ENCODE results near the gene ARAF. TPM values are rescaled to one million over a fixed set of nuclear protein-coding genes. Genes with fewer than 3 reads are reported as not detected.

The ARAF gene
- polyA plus RNA-seq, 3 donors, result 49.7 to 105 (median 68.6) TPM

- Histone ChIP-seq H4K20me1 (ENCODE audit: insufficient read depth, low read length) (peaks cover 13% of the 10 kb centered on the region), H3K79me2 (ENCODE audit: insufficient read depth, low read length) (peaks cover 30% of the 10 kb centered on the region), H3K4me2 (replicated peaks; ENCODE audit: extremely low read depth, low read length, poor library complexity, severe bottlenecking) (no peak overlapping the region), H3K27ac (ENCODE audit: low read depth in 1 of 2, low read length in 2 of 2) (peak overlapping the region; percentile 40 to 76), H2AFZ (ENCODE audit: insufficient read depth, low read depth, low read length, poor library complexity, severe bottlenecking) (no peak overlapping the region), H3K27me3 (ENCODE audit: control insufficient read depth in 2 of 2, insufficient read depth in 2 of 2, low read length in 2 of 2) (no peaks in the 10 kb centered on the region), H3K36me3 (replicated peaks in 1 of 2; ENCODE audit: control insufficient read depth in 1 of 2, insufficient read depth in 2 of 2, low read length in 2 of 2) (peaks cover 48 to 58% of the 10 kb centered on the region in 2 donors), H3K9me3 (replicated peaks in 1 of 2; ENCODE audit: control insufficient read depth in 1 of 2, insufficient read depth in 1 of 2, low read length in 2 of 2) (no peaks in the 10 kb centered on the region), H3K4me1 (ENCODE audit: control insufficient read depth in 1 of 2, insufficient read depth in 2 of 2, low read length in 2 of 2) (peaks cover 28 to 37% of the 10 kb centered on the region in 2 donors), H3K4me3 (replicated peaks in 1 of 3; ENCODE audit: low read depth in 2 of 3, low read length in 3 of 3) (no peak overlapping the region), H3K9ac (ENCODE audit: insufficient read depth, low read length, poor library complexity, severe bottlenecking) (no peak overlapping the region)
- H3K36me3 Mint-ChIP-seq, result peaks cover 50 to 51% of the 10 kb centered on the region in 2 donors
- H3K4me3 Mint-ChIP-seq, result no peak overlapping the region
- no peak for TF ChIP-seq CTCF (IDR thresholded peaks at IDR 0.05)
- H3K27ac Mint-ChIP-seq, result peak overlapping the region; percentile 37 to 94 (median 85)
- intact Hi-C loops (cut with micrococcal nuclease), result loop anchor here (5.0 kb wide), 4 partner anchors 73 to 458 kb away; partner anchors contain the start of gene ELK1 (in 1 of the 2)
- peaks cover 37% of the 10 kb centered on the region for H3K4me1 Mint-ChIP-seq
- peaks cover 0 to 5% (median 2%) of the 10 kb centered on the region in 3 donors for H3K27me3 Mint-ChIP-seq (ENCODE audit: low read depth in 3 of 3)
- 94% methylated on average over 3 of the region's 12 CpGs for WGBS (ENCODE audit: insufficient coverage)
- peak in 1 of 3 donors; percentile 43 for DNase-seq
- H3K9me3 Mint-ChIP-seq, result peaks cover 0 to 10% (median 0%) of the 10 kb centered on the region in 7 donors
Measured at GRCh38 chrX:47564438-47565085, 3.6 kb downstream of the ARAF start.

- no peaks in the 10 kb centered on the region for H3K9me3 ChIP-seq (replicated peaks in 1 of 2; ENCODE audit: control insufficient read depth in 1 of 2, insufficient read depth in 1 of 2, low read length in 2 of 2)
- no peak overlapping the region for H3K4me3 ChIP-seq (replicated peaks in 1 of 3; ENCODE audit: low read depth in 2 of 3, low read length in 3 of 3)
- H3K4me1 ChIP-seq (ENCODE audit: control insufficient read depth in 1 of 2, insufficient read depth in 2 of 2, low read length in 2 of 2), result peaks cover 25 to 27% of the 10 kb centered on the region in 2 donors
- no peak overlapping the region for H3K27ac ChIP-seq (ENCODE audit: low read depth in 1 of 2, low read length in 2 of 2)
- WGBS (ENCODE audit: insufficient coverage), result 90% methylated on average over 6 of the region's 11 CpGs
- peaks cover 25% of the 10 kb centered on the region for H3K79me2 ChIP-seq (ENCODE audit: insufficient read depth, low read length)
- Mint-ChIP-seq H3K9me3 (peaks cover 0 to 9% (median 0%) of the 10 kb centered on the region in 7 donors), H3K27ac (peak overlapping the region in 1 of 7 donors; percentile 50), H3K4me3 (no peak overlapping the region), H3K36me3 (peaks cover 72 to 73% of the 10 kb centered on the region in 2 donors), H3K27me3 (ENCODE audit: low read depth in 3 of 3) (peaks cover 0 to 3% (median 2%) of the 10 kb centered on the region in 3 donors), H3K4me1 (peaks cover 25% of the 10 kb centered on the region)
- H2AFZ ChIP-seq (ENCODE audit: insufficient read depth, low read depth, low read length, poor library complexity, severe bottlenecking), result no peak overlapping the region
- intact Hi-C loops (cut with micrococcal nuclease), result no loop called here
- H4K20me1 ChIP-seq (ENCODE audit: insufficient read depth, low read length), result peaks cover 13% of the 10 kb centered on the region
- TF ChIP-seq CTCF (IDR thresholded peaks at IDR 0.05), result no peak
- no peak overlapping the region for H3K4me2 ChIP-seq (replicated peaks; ENCODE audit: extremely low read depth, low read length, poor library complexity, severe bottlenecking)
- no peak overlapping the region for H3K9ac ChIP-seq (ENCODE audit: insufficient read depth, low read length, poor library complexity, severe bottlenecking)
- H3K27me3 ChIP-seq (ENCODE audit: control insufficient read depth in 2 of 2, insufficient read depth in 2 of 2, low read length in 2 of 2), result no peaks in the 10 kb centered on the region
- peaks cover 66 to 80% of the 10 kb centered on the region in 2 donors for H3K36me3 ChIP-seq (replicated peaks in 1 of 2; ENCODE audit: control insufficient read depth in 1 of 2, insufficient read depth in 2 of 2, low read length in 2 of 2)
- no peak for DNase-seq
Measured at GRCh38 chrX:47566841-47567240, 5.8 kb downstream of the ARAF start.

All from CD14-positive monocyte (primary cell).